Superior temporal gyrus (tissue), 1 donor: ENCODE measurements around the gene ATF7IP.

ENCODE experiments used
- DNase-seq: peaks from one replicate; pipeline ENCODE4 v3.0.0-alpha.2; 2016; ENCODE audit errors: extremely low spot score

Gene ATF7IP

GRCh38 chr12:14481201-14481600 is 115.7 kb downstream of the ATF7IP start:
- DNase-seq: no peak

GRCh38 chr12:14482361-14482760 is 116.9 kb downstream of the ATF7IP start:
- DNase-seq: no peak

- no peak for DNase-seq
Observed at GRCh38 chr12:14482886-14483285, 117.4 kb downstream of the ATF7IP start.

DNA sequence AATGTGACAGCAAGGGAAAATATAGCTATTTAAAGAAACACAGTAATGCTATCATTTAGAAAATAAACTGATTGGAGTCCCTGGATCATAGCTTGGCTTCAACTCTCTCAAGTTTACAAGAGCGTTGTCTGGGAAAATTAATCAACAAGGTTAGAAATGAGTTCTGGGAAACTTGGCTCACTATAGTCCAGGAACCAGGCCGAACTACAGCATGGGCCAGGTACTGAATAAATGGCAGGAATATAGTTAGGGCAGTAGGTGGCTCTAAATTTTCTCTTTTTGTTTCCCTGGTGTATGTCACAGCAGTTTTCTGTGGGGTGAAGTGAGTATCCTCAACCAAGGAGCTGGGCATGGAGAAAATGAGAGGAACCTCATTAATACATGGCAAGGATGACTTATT is 129.8 kb downstream of the ATF7IP start:
- no peak for DNase-seq

- DNase-seq: no peak
Observed at GRCh38 chr12:14505626-14506596, 140.4 kb downstream of the ATF7IP start.

- no peak for DNase-seq
Observed at GRCh38 chr12:14510574-14510973, 145.1 kb downstream of the ATF7IP start.

DNA sequence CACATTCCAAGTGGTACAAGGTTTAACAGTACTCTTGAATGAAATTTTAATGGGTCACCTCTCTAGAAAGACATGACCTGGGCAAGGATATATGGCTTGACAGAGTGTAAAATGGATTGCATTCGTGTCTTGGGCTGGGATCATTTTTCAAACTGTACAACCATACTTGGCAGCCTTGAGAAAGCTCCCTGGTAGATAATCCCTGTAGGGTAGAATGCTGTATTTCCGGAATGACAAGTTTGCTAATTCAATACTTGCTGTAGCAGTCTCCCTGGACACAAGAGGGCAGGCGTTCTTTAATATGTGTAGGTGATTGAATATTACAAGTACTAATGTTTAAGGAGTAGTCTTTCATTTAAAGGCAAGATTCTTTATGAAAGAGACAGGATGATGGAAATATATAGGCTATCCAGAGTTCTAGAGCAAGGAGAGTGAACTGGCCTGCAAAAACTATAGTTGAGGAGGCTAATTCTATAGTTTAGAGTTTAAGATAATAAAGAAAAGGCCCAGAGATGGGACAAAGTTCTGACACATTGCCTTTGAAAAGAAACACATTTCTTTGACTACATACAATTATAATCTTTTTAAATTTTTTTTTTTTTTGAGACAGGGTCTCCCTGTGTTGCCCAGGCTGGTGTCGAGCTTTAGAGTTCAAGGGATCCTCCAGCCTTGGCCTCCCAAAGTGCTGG is 148.8 kb downstream of the ATF7IP start:
- no peak for DNase-seq

- no peak for DNase-seq
Observed at GRCh38 chr12:14514946-14515345, 149.5 kb downstream of the ATF7IP start.

GRCh38 chr12:14521822-14522221 is 156.3 kb downstream of the ATF7IP start:
- no peak for DNase-seq

DNA sequence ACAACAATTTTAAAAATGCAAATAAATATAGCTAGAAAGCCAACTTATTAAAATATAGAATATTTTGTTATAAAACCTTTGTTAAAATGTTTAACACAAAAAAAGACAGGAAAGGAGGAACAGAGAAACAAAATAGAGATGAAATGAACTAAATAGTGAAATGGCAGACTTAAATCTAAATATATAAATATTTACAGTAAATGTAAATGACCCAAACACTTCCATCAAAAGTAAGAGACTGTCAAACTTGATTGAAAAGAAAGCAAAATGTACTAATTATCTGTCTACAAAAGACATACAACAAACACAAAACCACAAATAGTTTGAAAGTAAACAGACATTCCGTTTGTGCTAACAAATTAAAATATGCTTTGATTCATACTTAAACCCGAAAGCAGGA is 160.5 kb downstream of the ATF7IP start:
- no peak for DNase-seq

DNA sequence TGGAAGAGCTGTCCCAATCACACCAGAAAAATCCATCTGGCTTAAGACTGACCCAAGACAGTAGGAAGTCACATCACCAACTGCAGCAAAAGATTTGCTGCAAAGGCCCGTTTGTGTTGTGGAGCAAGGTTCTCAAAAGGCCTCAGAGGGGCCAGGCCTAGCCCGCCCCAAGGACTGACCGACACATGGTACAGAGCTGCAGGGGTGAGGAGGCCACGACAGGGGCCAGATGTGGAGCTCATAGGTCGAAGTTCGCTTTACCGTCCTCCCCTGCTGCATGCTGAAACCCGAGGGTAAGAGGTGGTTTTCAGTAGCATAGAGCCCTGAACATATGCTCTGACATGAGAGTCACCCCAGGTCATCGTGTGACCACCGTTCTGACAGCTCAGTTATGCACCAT is 166.7 kb downstream of the ATF7IP start:
- no peak for DNase-seq

- DNase-seq: no peak
Observed at GRCh38 chr12:14537088-14537487, 171.6 kb downstream of the ATF7IP start.

GRCh38 chr12:14540801-14541462 is 175.4 kb downstream of the ATF7IP start:
- DNase-seq: no peak

- no peak for DNase-seq
Observed at GRCh38 chr12:14545144-14546124, 180.0 kb downstream of the ATF7IP start.

GRCh38 chr12:14547571-14547970 is 182.1 kb downstream of the ATF7IP start:
- peak; percentile 44 for DNase-seq

DNA sequence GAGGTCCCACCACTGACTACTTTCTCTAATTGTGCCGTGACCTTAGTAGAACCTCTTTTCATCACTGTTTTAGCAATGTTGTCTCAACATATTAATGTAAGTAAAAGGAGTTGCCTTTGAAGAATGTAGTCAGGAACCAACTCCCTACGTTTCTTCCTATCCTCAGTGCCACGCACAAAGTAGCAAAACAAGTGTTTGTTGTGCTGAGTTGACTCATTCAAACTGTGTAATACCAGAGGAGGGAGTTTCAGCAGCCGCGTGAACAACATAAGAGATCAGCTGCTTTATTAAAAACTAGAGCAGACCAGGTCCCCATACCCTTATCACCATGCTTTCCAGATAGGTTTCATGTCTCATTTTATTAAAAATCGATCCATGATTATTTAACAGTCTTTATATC is 183.1 kb downstream of the ATF7IP start:
- DNase-seq: no peak
